ENCODE results near the gene CSNK1G1. TPM values are rescaled to one million over a fixed set of nuclear protein-coding genes. Genes with fewer than 3 reads are reported as not detected.

The CSNK1G1 gene
- total RNA-seq, 2 experiments from 2014 or later = 20.3 to 22.5 TPM

DNA sequence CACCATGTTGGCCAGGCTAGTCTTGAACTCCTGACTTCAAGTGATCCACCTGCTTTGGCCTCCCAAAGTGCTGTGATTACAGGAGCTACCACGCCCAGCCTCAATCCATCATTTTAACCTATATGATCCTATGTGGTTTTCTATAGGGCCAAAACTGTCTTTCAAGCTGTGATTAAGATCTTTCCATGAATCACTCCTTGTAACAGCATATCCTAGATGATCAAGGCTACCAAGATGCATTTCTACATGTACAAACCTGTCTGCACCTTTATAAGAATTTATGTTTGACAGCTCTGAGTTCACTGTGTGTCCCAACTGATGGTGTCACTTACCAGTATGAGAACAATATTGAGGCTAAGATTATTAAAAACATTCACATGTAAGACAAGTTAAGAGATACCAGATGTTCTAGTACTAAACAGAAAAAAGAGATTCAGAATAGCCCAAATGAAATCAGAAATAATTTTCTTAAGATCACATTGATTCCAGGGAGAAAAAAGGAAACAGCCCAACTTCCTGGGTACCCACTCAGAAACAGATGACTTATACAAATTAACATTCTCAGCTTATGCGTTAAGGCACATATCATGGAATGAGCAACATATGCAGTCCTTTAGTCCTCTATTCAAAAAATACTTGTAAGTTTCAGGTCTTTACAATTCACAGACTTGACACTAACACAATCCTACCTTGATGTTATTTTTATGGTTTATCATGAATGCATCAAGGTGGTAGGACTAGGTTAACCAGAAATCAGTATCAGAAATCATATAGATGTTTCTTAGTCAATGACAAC is 168.4 kb downstream of the CSNK1G1 start:
- intact Hi-C loops (cut with DNase I, micrococcal nuclease) = loop anchor here in 1 of 2 experiments (1.0 kb wide), 2 partner anchors 24 to 59 kb away; partner anchors contain the start of gene PPIB
- Mint-ChIP-seq H3K27ac (peak overlapping the region; percentile 80), H3K4me1 (peaks cover 13% of the 10 kb centered on the region), H3K36me3 (ENCODE audit: low read depth) (peaks cover 23% of the 10 kb centered on the region), H3K9me3 (ENCODE audit: low read depth) (no peaks in the 10 kb centered on the region), H3K4me3 (peak overlapping the region; percentile 39), H3K27me3 (no peaks in the 10 kb centered on the region)
- ChIA-PET POLR2A (no interaction called here), CTCF (interaction anchor here (0.6 to 1.0 kb wide), 2 partner anchors 25 to 53 kb away, joined by 3 read pairs; partner anchors contain the start of gene PPIB)
- no peak for DNase-seq
- peak; percentile 37 for ATAC-seq

DNA sequence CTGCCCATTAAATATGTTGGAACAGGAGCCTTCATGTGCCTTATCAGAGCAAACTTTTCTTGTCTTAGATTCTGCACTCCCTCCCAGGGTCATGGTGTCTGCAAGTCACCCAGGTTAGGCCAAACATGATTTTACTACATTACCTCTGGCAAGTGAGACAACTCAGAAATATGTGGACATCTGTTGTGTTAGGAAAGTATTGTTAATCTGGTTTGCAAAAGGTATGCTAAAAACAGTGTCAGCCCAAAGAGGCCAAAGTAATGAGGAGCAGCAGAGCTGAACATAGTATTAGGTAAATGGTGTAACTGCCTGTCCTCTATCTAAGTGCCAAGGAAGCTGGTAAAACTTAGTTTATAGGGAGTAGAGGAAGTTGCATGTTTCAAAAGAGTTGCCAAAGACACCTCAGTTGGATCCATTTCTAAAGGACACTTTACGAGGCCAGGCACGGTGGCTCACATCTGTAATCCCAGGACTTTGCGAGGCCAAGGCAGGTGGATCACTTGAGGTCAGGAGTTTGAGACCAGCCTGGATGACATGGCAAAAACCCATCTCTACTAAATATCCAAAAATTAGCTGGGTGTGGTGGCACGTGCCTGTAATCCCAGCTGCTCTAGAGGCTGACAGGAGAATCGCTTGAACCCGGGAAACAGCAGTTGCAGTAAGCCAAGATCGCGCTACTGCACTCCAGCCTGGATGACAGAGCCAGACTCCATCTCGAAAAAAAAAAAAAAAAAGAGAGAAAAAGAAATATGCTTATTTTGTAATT is 170.6 kb downstream of the CSNK1G1 start:
- H3K27me3 Mint-ChIP-seq = no peaks in the 10 kb centered on the region
- H3K4me3 Mint-ChIP-seq = no peak overlapping the region
- no peak overlapping the region for H3K27ac Mint-ChIP-seq
- intact Hi-C loops (cut with DNase I, micrococcal nuclease) = no loop called here
- no peak for DNase-seq
- peaks cover 23% of the 10 kb centered on the region for H3K36me3 Mint-ChIP-seq (ENCODE audit: low read depth)
- no peaks in the 10 kb centered on the region for H3K9me3 Mint-ChIP-seq (ENCODE audit: low read depth)
- ChIA-PET POLR2A (interaction anchor here (0.7 kb wide), 1 partner anchor 63 kb away, joined by 3 read pairs; no protein-coding TSS in a partner anchor), CTCF (interaction anchor here (0.7 to 1.1 kb wide), 2 partner anchors 9 to 171 kb away, joined by 3 to 4 read pairs; no protein-coding TSS in a partner anchor)
- no peak for ATAC-seq
- peaks cover 13% of the 10 kb centered on the region for H3K4me1 Mint-ChIP-seq

DNA sequence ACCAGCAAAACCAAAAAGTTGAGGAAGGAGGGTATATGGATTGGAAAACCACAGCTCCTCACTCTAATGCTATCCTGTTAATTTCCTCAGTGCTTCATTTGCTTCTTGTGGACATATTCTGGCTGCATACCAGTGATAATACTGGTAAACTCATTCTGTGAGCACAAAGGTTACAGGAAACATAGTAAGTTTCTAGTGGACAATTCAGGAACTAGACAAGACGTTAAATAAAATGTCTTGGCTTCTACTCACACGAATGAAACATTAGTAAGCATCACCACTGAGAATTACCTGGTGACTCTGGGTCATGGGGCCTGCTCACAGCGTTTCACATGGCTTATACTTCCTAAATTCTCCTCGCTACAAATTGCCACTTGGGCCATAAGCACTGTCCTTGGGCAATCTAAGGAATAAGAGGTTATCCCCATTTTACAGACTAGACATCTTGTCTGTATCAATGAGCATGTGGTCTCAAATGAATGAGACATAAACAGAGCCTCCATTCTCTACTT is 173.1 kb downstream of the CSNK1G1 start:
- Mint-ChIP-seq H3K9me3 (ENCODE audit: low read depth) (no peaks in the 10 kb centered on the region), H3K36me3 (ENCODE audit: low read depth) (peaks cover 22% of the 10 kb centered on the region), H3K4me1 (peaks cover 5% of the 10 kb centered on the region), H3K27me3 (no peaks in the 10 kb centered on the region), H3K27ac (no peak overlapping the region), H3K4me3 (no peak overlapping the region)
- DNase-seq (no peak), ATAC-seq (no peak)
- CTCF ChIA-PET = no interaction called here
- POLR2A ChIA-PET = no interaction called here
- intact Hi-C loops (cut with DNase I, micrococcal nuclease) = no loop called here

DNA sequence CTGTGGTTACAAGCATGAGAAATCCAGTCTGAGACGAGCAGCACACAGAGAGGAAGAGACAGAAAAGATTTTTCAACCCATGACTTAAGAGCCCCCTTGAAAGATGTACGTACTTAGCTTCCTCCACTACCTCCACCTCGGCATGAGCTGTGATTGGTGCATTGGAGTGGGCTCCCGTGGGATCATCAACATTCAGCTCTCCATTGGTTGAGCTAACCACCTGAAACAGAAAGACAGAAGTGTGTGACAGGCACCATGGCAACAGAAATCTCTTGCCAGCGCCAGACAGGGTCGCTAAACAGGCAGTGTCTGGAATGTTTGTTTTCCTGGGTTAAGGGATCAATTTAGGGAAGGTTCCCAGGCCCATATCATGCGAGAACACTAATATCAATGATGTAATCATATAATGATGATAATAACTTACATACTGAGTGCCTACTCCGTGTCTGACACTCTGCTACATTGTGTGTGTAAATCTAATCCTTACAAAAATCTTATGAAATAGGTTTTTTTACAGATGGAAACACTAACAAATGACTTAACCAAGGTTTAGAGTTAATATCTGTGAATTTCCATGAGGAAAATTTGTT is 175.6 kb downstream of the CSNK1G1 start:
- no peak overlapping the region for H3K4me3 Mint-ChIP-seq
- intact Hi-C loops (cut with DNase I, micrococcal nuclease) = no loop called here
- H3K9me3 Mint-ChIP-seq (ENCODE audit: low read depth) = no peaks in the 10 kb centered on the region
- no peak overlapping the region for H3K27ac Mint-ChIP-seq
- DNase-seq = no peak
- H3K4me1 Mint-ChIP-seq = no peaks in the 10 kb centered on the region
- ChIA-PET CTCF (interaction anchor here (0.7 to 1.0 kb wide), 2 partner anchors 29 to 105 kb away, joined by 3 read pairs; partner anchors contain the start of gene SNX22), POLR2A (no interaction called here)
- H3K36me3 Mint-ChIP-seq (ENCODE audit: low read depth) = peaks cover 17% of the 10 kb centered on the region
- H3K27me3 Mint-ChIP-seq = no peaks in the 10 kb centered on the region
- no peak for ATAC-seq

DNA sequence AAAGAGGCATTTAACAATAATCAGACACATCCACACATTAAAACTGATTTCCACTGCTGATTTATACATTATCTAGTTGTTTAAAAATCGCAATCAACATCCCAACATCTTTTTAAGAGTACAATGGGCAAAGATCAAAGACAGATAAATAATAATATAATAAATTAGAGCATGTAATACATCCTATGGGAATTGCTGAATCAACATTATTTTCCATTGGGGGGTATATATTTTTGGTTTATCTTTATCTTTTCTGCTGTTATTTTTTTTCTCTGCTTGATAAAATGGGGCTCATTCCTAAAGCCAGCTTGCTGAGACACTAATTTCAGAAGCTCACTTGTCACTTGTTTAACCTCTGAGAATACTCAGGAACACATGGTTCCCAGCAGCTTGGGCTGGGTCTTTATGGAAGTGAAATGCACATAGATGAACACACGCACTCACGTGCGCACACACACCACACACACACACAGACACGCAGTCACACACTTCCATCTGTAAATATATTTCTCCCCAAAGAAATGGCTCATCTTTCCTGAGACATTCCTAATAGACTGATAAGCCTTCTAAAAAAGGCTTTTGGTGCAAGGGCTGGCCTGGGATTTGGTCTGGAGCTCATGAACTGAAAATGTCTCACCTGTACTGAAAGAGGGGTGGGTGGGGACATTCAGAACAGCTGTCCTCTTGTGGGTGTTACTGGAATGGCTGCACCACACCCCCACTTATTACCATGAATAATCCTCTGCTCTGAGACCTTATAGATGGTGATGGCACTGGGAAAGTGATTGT is 189.7 kb downstream of the CSNK1G1 start:
- ATAC-seq (no peak), DNase-seq (no peak)
- no peaks in the 10 kb centered on the region for H3K27me3 Mint-ChIP-seq
- intact Hi-C loops (cut with DNase I, micrococcal nuclease) = loop anchor here in 1 of 2 experiments (10.0 kb wide), 1 partner anchor 659 kb away; the partner anchor contains the start of gene PIF1
- H3K27ac Mint-ChIP-seq = peak overlapping the region; percentile 42
- peaks cover 29% of the 10 kb centered on the region for H3K4me1 Mint-ChIP-seq
- ChIA-PET CTCF (interaction anchor here (1.8 kb wide), 1 partner anchor 12 kb away, joined by 11 read pairs; no protein-coding TSS in a partner anchor), POLR2A (no interaction called here)
- no peak overlapping the region for H3K4me3 Mint-ChIP-seq
- H3K9me3 Mint-ChIP-seq (ENCODE audit: low read depth) = no peaks in the 10 kb centered on the region
- H3K36me3 Mint-ChIP-seq (ENCODE audit: low read depth) = peaks cover 12% of the 10 kb centered on the region

DNA sequence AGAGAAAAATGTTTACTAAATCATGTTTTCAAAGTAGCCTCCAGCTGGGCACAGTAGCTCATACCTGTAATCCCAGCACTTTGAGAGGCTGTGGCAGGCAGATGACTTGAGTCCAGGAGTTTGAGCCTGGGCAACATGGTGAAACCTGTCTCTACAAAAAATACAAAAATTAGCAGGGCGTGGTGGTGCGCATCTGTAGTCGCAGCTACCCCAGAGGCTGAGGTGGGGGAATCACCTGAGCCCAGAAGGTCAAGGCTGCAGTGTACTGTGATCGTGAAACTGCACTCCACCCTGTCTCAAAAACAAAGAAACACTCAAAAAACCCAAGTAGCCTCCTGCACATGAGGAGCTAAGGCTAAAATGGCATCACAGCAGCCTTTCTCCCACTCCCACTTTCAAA is 191.5 kb downstream of the CSNK1G1 start:
- POLR2A ChIA-PET = interaction anchor here (0.7 kb wide), 1 partner anchor 495 kb away, joined by 4 read pairs; no protein-coding TSS in a partner anchor
- peaks cover 19% of the 10 kb centered on the region for H3K36me3 Mint-ChIP-seq (ENCODE audit: low read depth)

DNA sequence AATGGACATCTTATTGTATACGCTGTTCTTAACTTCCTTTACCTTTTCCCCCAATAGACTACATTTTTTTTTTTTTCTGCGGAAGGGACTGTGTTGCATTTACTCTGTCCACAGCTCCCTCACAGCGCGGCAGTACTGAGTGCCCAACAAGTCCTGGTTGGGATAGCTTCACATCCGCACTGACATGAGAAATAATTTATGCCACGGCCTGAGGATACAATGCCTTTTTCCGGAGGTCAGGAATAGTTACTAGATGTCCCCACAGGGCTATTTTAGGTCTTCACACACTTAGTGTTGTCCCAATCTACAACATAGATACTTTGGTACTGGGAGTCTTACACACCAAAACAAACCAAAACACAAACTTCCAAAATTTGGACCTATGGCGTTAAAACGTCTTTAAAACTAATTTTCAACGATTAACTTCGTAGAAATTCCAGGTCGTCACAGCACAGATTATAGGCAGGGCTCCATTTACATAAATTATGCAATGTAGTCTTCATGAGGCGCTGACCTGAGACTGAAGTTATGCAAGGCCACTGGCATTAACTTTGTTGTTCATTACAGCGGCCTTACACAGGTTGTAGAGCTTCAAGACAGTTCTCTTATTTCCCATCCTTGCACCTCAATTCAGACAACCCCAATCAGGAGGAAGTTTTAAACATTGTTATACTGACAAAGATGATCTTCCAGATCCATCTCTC is 192.2 kb downstream of the CSNK1G1 start:
- no peaks in the 10 kb centered on the region for H3K27me3 Mint-ChIP-seq
- peak overlapping the region; percentile 100 for H3K27ac Mint-ChIP-seq
- intact Hi-C loops (cut with DNase I, micrococcal nuclease) = loop anchor here (1.0 to 10.0 kb wide), 18 partner anchors 24 to 1133 kb away; partner anchors contain the start of genes CSNK1G1 (in 2 of the 2), PCLAF (in 2 of the 2), CLPX (in 1 of the 2) and PIF1 (in 1 of the 2)
- ChIA-PET POLR2A (interaction anchor here (0.7 to 2.3 kb wide), 8 partner anchors 9 to 821 kb away, joined by 3 to 12 read pairs (median 4); partner anchors contain the start of genes CIAO2A and TRIP4), CTCF (interaction anchor here (0.6 to 2.7 kb wide), 5 partner anchors 11 to 812 kb away, joined by 3 to 16 read pairs (median 4); partner anchors contain the start of gene CIAO2A)
- no peaks in the 10 kb centered on the region for H3K9me3 Mint-ChIP-seq (ENCODE audit: low read depth)
- ATAC-seq (peak; percentile 4), DNase-seq (peak; percentile 46)
- peaks cover 41% of the 10 kb centered on the region for H3K4me1 Mint-ChIP-seq
- peaks cover 22% of the 10 kb centered on the region for H3K36me3 Mint-ChIP-seq (ENCODE audit: low read depth)
- peak overlapping the region; percentile 86 for H3K4me3 Mint-ChIP-seq

More for the DNA sequence above, 191.5 kb downstream of the CSNK1G1 start:
- CTCF ChIA-PET = interaction anchor here (0.6 kb wide), 1 partner anchor 151 kb away, joined by 3 read pairs; no protein-coding TSS in a partner anchor
- H3K4me3 Mint-ChIP-seq = no peak overlapping the region
- intact Hi-C loops (cut with DNase I, micrococcal nuclease) = loop anchor here in 1 of 2 experiments (5.0 to 10.0 kb wide), 4 partner anchors 563 to 1133 kb away; partner anchors contain the start of genes PIF1 and RNU5A-1
- peak overlapping the region; percentile 100 for H3K27ac Mint-ChIP-seq
- H3K4me1 Mint-ChIP-seq = peaks cover 39% of the 10 kb centered on the region
- no peaks in the 10 kb centered on the region for H3K27me3 Mint-ChIP-seq
- ATAC-seq (no peak), DNase-seq (no peak)
- H3K9me3 Mint-ChIP-seq (ENCODE audit: low read depth) = no peaks in the 10 kb centered on the region

DNA sequence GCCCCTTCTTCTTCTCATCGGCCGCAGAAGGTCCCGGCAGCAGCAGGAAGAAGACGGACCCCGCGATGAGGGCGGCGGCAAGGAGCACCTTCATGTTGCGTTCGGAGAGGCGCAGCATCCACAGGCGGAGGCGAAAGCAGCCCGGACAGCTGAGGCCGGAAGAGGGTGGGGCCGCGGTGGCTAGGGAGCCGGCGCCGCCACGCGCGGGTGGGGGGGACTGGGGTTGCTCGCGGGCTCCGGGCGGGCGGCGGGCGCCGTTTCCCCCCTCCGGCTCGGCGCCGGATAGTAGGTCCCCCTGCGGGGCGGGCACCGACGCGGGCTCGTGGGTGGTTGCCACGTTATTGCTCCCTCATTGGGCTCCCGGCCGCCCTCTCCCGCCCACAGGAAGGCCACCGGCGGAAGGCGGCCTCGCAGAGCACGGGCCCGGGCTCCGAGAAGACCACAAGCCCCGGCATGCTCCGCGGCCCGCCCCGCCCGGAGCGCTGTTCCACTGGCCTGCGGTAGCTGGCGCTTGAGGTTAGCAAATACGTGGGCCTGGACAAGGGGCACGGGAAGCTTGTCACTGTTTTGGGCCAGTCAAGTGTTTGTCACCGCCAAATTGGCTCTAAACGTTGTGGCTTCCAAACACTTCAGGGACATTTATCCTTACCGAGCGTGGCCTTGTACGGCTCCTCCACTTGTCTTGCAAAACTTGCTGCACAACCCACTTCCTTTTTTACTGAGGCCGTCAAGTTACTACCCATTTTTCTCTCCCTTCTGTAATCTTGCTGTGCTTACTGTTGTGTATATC is 192.9 kb downstream of the CSNK1G1 start, which contains the start of gene PPIB:
TSS of gene PPIB (minus strand) at position 154 of the 790 bp plus-strand sequence. CDS start at position 118, 36 bp downstream.
- CTCF ChIA-PET = interaction anchor here (0.6 to 2.7 kb wide), 7 partner anchors 8 to 811 kb away, joined by 3 to 16 read pairs (median 3); partner anchors contain the start of gene CIAO2A

More for the DNA sequence above, 192.9 kb downstream of the CSNK1G1 start, which contains the start of gene PPIB:
- ATAC-seq = peak; percentile 94
- Mint-ChIP-seq H3K27ac (peak within 1 kb of the TSS; percentile 100), H3K36me3 (ENCODE audit: low read depth) (peaks cover 29% of the 10 kb centered on the region), H3K9me3 (ENCODE audit: low read depth) (no peaks in the 10 kb centered on the region), H3K4me3 (peak within 1 kb of the TSS; percentile 86), H3K27me3 (no peaks in the 10 kb centered on the region), H3K4me1 (peaks cover 47% of the 10 kb centered on the region)
- intact Hi-C loops (cut with DNase I, micrococcal nuclease) = loop anchor here (1.0 to 10.0 kb wide), 19 partner anchors 25 to 1134 kb away; partner anchors contain the start of genes CSNK1G1 (in 2 of the 2), PCLAF (in 2 of the 2), CLPX (in 1 of the 2) and PIF1 (in 1 of the 2)
- peak; percentile 99 for DNase-seq
- POLR2A ChIA-PET = interaction anchor here (0.6 to 2.3 kb wide), 8 partner anchors 9 to 552 kb away, joined by 3 to 12 read pairs (median 4); partner anchors contain the start of genes CIAO2A and TRIP4
